ENCODE measurements around the gene SOX13. TPM values are rescaled to one million over a fixed set of nuclear protein-coding genes. Genes with fewer than 3 reads are reported as not detected.
A peak's percentile ranks its signal among the peaks of the same experiment; 100 is the strongest.

SOX13 gene
- total RNA-seq, 1 experiment from 2014 or later: 81.9 TPM

DNA sequence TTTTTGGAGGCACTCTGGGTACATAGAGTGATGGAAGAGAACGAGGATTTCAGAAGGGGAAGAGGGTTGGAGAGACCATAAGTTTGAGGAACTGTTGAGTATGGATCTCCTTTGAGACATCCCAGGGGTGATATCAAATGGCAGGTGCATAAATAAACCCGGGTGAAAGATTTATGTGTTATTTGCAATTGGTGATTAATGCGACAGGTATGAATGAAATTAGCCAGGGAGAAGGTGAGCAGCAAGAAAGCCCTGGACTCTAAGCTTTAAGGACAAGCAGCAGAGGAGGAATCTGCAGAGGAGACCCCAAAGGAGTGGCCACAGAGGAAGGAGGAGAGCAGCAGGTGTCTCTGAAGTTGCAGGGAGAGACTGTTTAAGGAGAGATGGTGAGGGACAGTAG, 102.0 kb downstream of the SOX13 start:
- peaks cover 10% of the 10 kb centered on the region for H3K9me3 ChIP-seq (ENCODE audit: low read length)
- ChIA-PET CTCF (interaction anchor here (1.0 kb wide), 1 partner anchor 24 kb away, joined by 5 read pairs; no protein-coding TSS in a partner anchor), POLR2A (ENCODE audit: unreplicated experiment) (no interaction called here)
- intact Hi-C loops (cut with micrococcal nuclease): loop anchor here (2.0 kb wide), 1 partner anchor 16 kb away; no protein-coding TSS in a partner anchor
- no peaks in the 10 kb centered on the region for H4K20me1 ChIP-seq (ENCODE audit: low read length)
- H3K27ac ChIP-seq (ENCODE audit: low read length): peak overlapping the region; percentile 30
- H3K9me2 ChIP-seq (replicated peaks; ENCODE audit: low read length): no peaks in the 10 kb centered on the region
- H3K79me2 ChIP-seq (ENCODE audit: low read length): peaks cover 27% of the 10 kb centered on the region
- H3K4me2 ChIP-seq (ENCODE audit: low read length): peak overlapping the region; percentile 75
- TF ChIP-seq CTCF (conservative IDR thresholded peaks at IDR 0.05; ENCODE audit: low read depth, low read length): no peak
- no peak for TF ChIP-seq EZH2phosphoT487 (IDR thresholded peaks at IDR 0.05; ENCODE audit: borderline replicate concordance, low read length)
- no peak for TF ChIP-seq EZH2 (IDR thresholded peaks at IDR 0.05; ENCODE audit: low read length, unreplicated experiment)
- DNase-seq: peak; percentile 89
- H3K27me3 ChIP-seq (ENCODE audit: low read length): no peaks in the 10 kb centered on the region
- H3K4me3 ChIP-seq (ENCODE audit: low read length): peak overlapping the region; percentile 51
- peak overlapping the region; percentile 7; the same call in 1 of the 2 replicates for H3K9ac ChIP-seq (ENCODE audit: low read length)
- peaks cover 66% of the 10 kb centered on the region for H3K4me1 ChIP-seq (ENCODE audit: insufficient read depth, low read length)
- H3F3A ChIP-seq (ENCODE audit: low read length, unreplicated experiment): no peaks in the 10 kb centered on the region
- peak overlapping the region; percentile 32; the same call in 1 of the 2 replicates for H2AFZ ChIP-seq (ENCODE audit: low read length)
- ATAC-seq: peak; percentile 17
- BruUV-seq (replicated peaks): no TSS peak
- peaks cover 10% of the 10 kb centered on the region for H3K36me3 ChIP-seq (ENCODE audit: low read depth, low read length)

DNA sequence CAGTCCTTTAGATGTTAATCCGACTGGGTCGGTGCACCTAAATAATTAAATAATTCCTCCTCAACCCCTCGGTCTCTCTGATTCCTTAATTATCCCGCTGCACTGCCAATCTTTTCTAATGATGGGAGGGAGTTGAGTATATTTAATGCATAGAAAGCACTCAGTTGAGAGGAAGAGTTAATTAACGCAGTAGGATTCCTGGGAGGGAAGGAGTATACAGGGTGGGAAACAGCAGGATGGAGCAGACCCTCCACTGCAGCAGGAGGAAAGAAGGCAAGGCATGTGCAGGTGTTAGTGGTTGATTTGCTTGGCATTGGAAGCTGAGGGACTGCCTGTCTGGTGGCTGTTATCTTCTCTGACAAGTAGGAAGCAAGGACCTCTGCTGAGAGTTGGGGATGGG, 103.1 kb downstream of the SOX13 start:
- Histone ChIP-seq H2AFZ (ENCODE audit: low read length) (no peak overlapping the region), H3K36me3 (ENCODE audit: low read depth, low read length) (no peaks in the 10 kb centered on the region; the same call in 1 of the 2 replicates), H3K4me3 (ENCODE audit: low read length) (peak overlapping the region; percentile 51; the same call in 1 of the 2 replicates), H3K27me3 (ENCODE audit: low read length) (no peaks in the 10 kb centered on the region), H3K9ac (ENCODE audit: low read length) (no peak overlapping the region), H3K27ac (ENCODE audit: low read length) (no peak overlapping the region), H3K9me3 (ENCODE audit: low read length) (no peaks in the 10 kb centered on the region), H3K9me2 (replicated peaks; ENCODE audit: low read length) (no peaks in the 10 kb centered on the region), H3K4me2 (ENCODE audit: low read length) (peak overlapping the region; percentile 75), H3K4me1 (ENCODE audit: insufficient read depth, low read length) (peaks cover 61% of the 10 kb centered on the region), H3K79me2 (ENCODE audit: low read length) (peaks cover 27% of the 10 kb centered on the region), H3F3A (ENCODE audit: low read length, unreplicated experiment) (no peaks in the 10 kb centered on the region), H4K20me1 (ENCODE audit: low read length) (no peaks in the 10 kb centered on the region)
- BruUV-seq (replicated peaks): no TSS peak
- ChIA-PET POLR2A (ENCODE audit: unreplicated experiment) (no interaction called here), CTCF (no interaction called here)
- intact Hi-C loops (cut with micrococcal nuclease): no loop called here
- no peak for TF ChIP-seq EZH2phosphoT487 (IDR thresholded peaks at IDR 0.05; ENCODE audit: borderline replicate concordance, low read length)
- no peak for TF ChIP-seq CTCF (conservative IDR thresholded peaks at IDR 0.05; ENCODE audit: low read depth, low read length)
- DNase-seq (no peak), ATAC-seq (no peak)

DNA sequence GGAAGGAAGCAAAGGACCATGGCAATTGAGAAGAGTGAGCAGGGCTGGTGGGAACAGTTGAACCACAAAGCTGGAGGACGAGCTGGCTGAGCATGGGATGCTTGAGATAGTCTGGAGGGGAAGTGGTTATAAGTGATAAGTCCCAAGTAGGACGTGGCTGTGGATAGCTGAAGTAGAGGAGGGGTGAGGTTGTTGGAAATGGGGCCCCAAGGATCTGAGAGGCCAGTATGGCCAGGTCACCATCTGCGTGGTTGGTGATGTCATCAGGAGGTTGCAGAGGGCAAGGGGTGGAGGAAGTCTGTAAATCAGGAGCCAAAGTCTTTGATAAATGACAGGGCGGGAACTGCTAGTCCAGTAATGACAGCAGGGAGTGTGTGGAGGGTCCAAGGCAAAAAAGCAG, 104.2 kb downstream of the SOX13 start:
- no peaks in the 10 kb centered on the region for H3K9me2 ChIP-seq (replicated peaks; ENCODE audit: low read length)
- BruUV-seq (replicated peaks): no TSS peak
- ATAC-seq (no peak), DNase-seq (no peak)
- H3K9ac ChIP-seq (ENCODE audit: low read length): no peak overlapping the region
- ChIA-PET POLR2A (ENCODE audit: unreplicated experiment) (no interaction called here), CTCF (no interaction called here)
- H3K27ac ChIP-seq (ENCODE audit: low read length): no peak overlapping the region
- H3K27me3 ChIP-seq (ENCODE audit: low read length): no peaks in the 10 kb centered on the region
- no peaks in the 10 kb centered on the region for H4K20me1 ChIP-seq (ENCODE audit: low read length)
- H3K79me2 ChIP-seq (ENCODE audit: low read length): peaks cover 27% of the 10 kb centered on the region
- H3F3A ChIP-seq (ENCODE audit: low read length, unreplicated experiment): no peaks in the 10 kb centered on the region
- peaks cover 53% of the 10 kb centered on the region for H3K4me1 ChIP-seq (ENCODE audit: insufficient read depth, low read length)
- no peaks in the 10 kb centered on the region for H3K9me3 ChIP-seq (ENCODE audit: low read length)
- intact Hi-C loops (cut with micrococcal nuclease): no loop called here
- H2AFZ ChIP-seq (ENCODE audit: low read length): no peak overlapping the region
- no peak for TF ChIP-seq EZH2phosphoT487 (IDR thresholded peaks at IDR 0.05; ENCODE audit: borderline replicate concordance, low read length)
- no peak overlapping the region for H3K4me3 ChIP-seq (ENCODE audit: low read length)
- H3K4me2 ChIP-seq (ENCODE audit: low read length): no peak overlapping the region
- no peaks in the 10 kb centered on the region; the same call in 1 of the 2 replicates for H3K36me3 ChIP-seq (ENCODE audit: low read depth, low read length)

Other genes starting within 250 kb of the SOX13 start
- 167 and 187 TPM in 2 replicates for gene SNRPE, start 211.5 kb upstream of the SOX13 start, total RNA-seq (2014; rRNA removed)
- gene ETNK2, start 78.9 kb downstream of the SOX13 start, total RNA-seq (2014; rRNA removed): 24.5 and 37.1 TPM in 2 replicates
- gene REN, start 93.2 kb downstream of the SOX13 start, total RNA-seq (2014; rRNA removed): 2.7 and 3.1 TPM in 2 replicates
- gene KISS1, start 123.4 kb downstream of the SOX13 start, total RNA-seq (2014; rRNA removed): 6.0 and 12.3 TPM in 2 replicates
- 4.9 and 13.3 TPM in 2 replicates for gene GOLT1A, start 140.9 kb downstream of the SOX13 start, total RNA-seq (2014; rRNA removed)

All from PC-3 (cell line).